T-cell (primary cell): ENCODE measurements around the gene CRTC2. TPM values are rescaled to one million over a fixed set of nuclear protein-coding genes. Genes with fewer than 3 reads are reported as not detected.
A peak's percentile ranks its signal among the peaks of the same experiment; 100 is the strongest.

ENCODE experiments used
- ATAC-seq, 4 experiments: fragments of 200-7000 bp in 3 of 4; fragments of 150-1000 bp in 1 of 4; cut with Tn5 transposase; replicated peaks in 1 of 4; 1 replicate in 3 of 4; 2 replicates in 1 of 4; pipeline ENCODE4 v1.10.0; 2021; ENCODE audit warnings: moderate library complexity in 3 of 4, mild to moderate bottlenecking in 2 of 4, moderate number of reproducible peaks in 1 of 4
- CTCF ChIA-PET, 2 donors: fragments of 300-600 bp; sonication (Branson Sonifier 250); formaldehyde crosslinking; loops; one replicate each; lab custom pipeline; 2022; ENCODE audit warnings: antibody characterized with exemption in 2 of 2; lab: Charles Lee
- POLR2A ChIA-PET, 2 donors: fragments of 300-600 bp; sonication (Branson Sonifier 250); formaldehyde crosslinking; loops; one replicate each; lab custom pipeline; 2022; ENCODE audit warnings: antibody characterized with exemption in 2 of 2; lab: Charles Lee
- DNase-seq, 35 experiments: peaks; one replicate each; pipeline versions ENCODE4 v3.0.0 to v3.0.0-alpha.2; 2013 to 2023
- H3K27ac ChIP-seq: one replicate; pipeline ENCODE4 v1.5.1; 2013; ENCODE audit warnings: low read length
- H3K27me3 ChIP-seq, 2 experiments: replicated peaks in 1 of 2; 1 replicate in 1 of 2; 2 replicates in 1 of 2; pipeline versions ENCODE4 v1.6.1 to v1.7.0; 2013; ENCODE audit warnings: low read length in 1 of 2, mixed read lengths in 1 of 2; ENCODE audit not compliant: control insufficient read depth in 2 of 2, insufficient read depth in 2 of 2; ENCODE audit errors: extremely low read depth in 1 of 2
- H3K36me3 ChIP-seq, 2 donors: 1 replicate in 1 of 2; 2 replicates in 1 of 2; pipeline versions ENCODE4 v1.6.1 to v1.7.0; 2013; ENCODE audit warnings: low read length in 1 of 2; ENCODE audit not compliant: control insufficient read depth in 2 of 2, insufficient read depth in 1 of 2; ENCODE audit errors: extremely low read depth in 1 of 2
- H3K4me1 ChIP-seq, 2 experiments: 1 replicate in 1 of 2; 2 replicates in 1 of 2; pipeline versions ENCODE4 v1.6.1 to v1.7.0; 2013; ENCODE audit warnings: low read length in 2 of 2, mixed read lengths in 1 of 2; ENCODE audit not compliant: insufficient read depth in 2 of 2, control insufficient read depth in 1 of 2; ENCODE audit errors: extremely low read depth in 1 of 2
- H3K4me3 ChIP-seq, 2 donors: 1 replicate in 1 of 2; 2 replicates in 1 of 2; pipeline versions ENCODE4 v1.5.1 to v1.7.0; 2013; ENCODE audit warnings: mild to moderate bottlenecking in 2 of 2, low read length in 1 of 2, moderate library complexity in 1 of 2; ENCODE audit not compliant: control insufficient read depth in 1 of 2; ENCODE audit errors: extremely low read depth in 1 of 2
- H3K9me3 ChIP-seq: 2 replicates; pipeline ENCODE4 v1.7.0; 2013
- H3K27ac Mint-ChIP-seq, 2 donors: one replicate each; pipeline ENCODE4 v1.8.0; 2020 to 2021; ENCODE audit warnings: mild to moderate bottlenecking in 2 of 2, mixed read lengths in 2 of 2
- H3K27me3 Mint-ChIP-seq, 2 donors: one replicate each; pipeline ENCODE4 v1.8.0; 2021 to 2022; ENCODE audit warnings: mixed read lengths in 2 of 2
- H3K36me3 Mint-ChIP-seq: one replicate; pipeline ENCODE4 v1.8.0; 2021; ENCODE audit warnings: mixed read lengths
- H3K4me1 Mint-ChIP-seq, 3 donors: one replicate each; pipeline ENCODE4 v1.8.0; 2020 to 2022; ENCODE audit warnings: mixed read lengths in 3 of 3, mild to moderate bottlenecking in 1 of 3
- H3K4me3 Mint-ChIP-seq, 3 donors: one replicate each; pipeline ENCODE4 v1.8.0; 2020 to 2022; ENCODE audit warnings: mild to moderate bottlenecking in 3 of 3, mixed read lengths in 3 of 3, moderate library complexity in 3 of 3
- H3K9me3 Mint-ChIP-seq, 3 donors: one replicate each; pipeline ENCODE4 v1.8.0; 2020 to 2022; ENCODE audit warnings: mixed read lengths in 3 of 3
- WGBS: methylation state at CpG from one replicate; pipeline ENCODE4 v1.1.5; 2013; ENCODE audit warnings: missing lambda C conversion rate; ENCODE audit not compliant: insufficient coverage; 5-methylcytosine and 5-hydroxymethylcytosine counted together
- total RNA-seq, 35 experiments: library from RNA in 6 of 35; stranded (reverse) in 6 of 35; fragments of 120-200 nt in 1 of 35; gene quantifications; one replicate each; pipeline versions ENCODE4 v1.2.1 to v1.2.4 and lab custom pipeline; 2013 to 2026

Gene CRTC2
- total RNA-seq, 5 donors from 2014 or later (not counting 1 experiment from before 2014, with no cell fraction given), result 108 to 153 (median 122) TPM

DNA sequence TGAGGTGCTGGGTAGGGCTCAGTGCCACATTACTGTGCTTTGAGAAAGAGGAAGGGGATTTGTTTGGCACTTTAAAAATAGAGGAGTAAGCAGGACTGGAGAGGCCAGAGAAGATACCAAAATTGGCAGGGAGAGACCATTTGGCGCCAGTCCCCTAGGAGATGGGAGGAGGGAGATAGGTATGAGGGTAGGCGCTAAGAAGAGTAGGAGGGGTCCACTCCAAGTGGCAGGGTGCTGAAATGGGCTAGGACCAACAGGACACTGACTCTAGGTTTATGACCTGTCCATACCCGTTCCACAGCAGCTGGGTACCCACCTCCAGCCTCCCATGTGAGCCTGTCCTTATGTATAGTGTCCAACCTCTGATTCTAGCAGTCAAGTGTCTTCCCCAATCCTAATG is 1.0 kb upstream of the CRTC2 start:
- CTCF ChIA-PET, result interaction anchor here in 1 of 2 donors (1.5 kb wide), 1 partner anchor 14 kb away, joined by 5 read pairs; no protein-coding TSS in a partner anchor
- H3K27ac Mint-ChIP-seq, result peak overlapping the region; percentile 11 to 96
- Histone ChIP-seq H3K27ac (no peak overlapping the region), H3K27me3 (no peaks in the 10 kb centered on the region), H3K4me3 (no peak overlapping the region), H3K9me3 (no peaks in the 10 kb centered on the region), H3K4me1 (peaks cover 33 to 59% of the 10 kb centered on the region in 2 experiments), H3K36me3 (peaks cover 0 to 13% of the 10 kb centered on the region in 2 donors)
- ATAC-seq, result no peak
- peak overlapping the region in 2 of 3 donors; percentile 3 to 97 for H3K4me3 Mint-ChIP-seq
- no peaks in the 10 kb centered on the region for H3K27me3 Mint-ChIP-seq
- POLR2A ChIA-PET, result interaction anchor here in 1 of 2 donors (1.5 kb wide), 1 partner anchor 31 kb away, joined by 6 read pairs; the partner anchor contains the start of gene RPS27
- H3K4me1 Mint-ChIP-seq, result peaks cover 59 to 68% (median 64%) of the 10 kb centered on the region in 3 donors
- H3K9me3 Mint-ChIP-seq, result no peaks in the 10 kb centered on the region
- WGBS, result 93% methylated on average over 2 of the region's 3 CpGs
- peaks cover 2% of the 10 kb centered on the region for H3K36me3 Mint-ChIP-seq
- no peak for DNase-seq

DNA sequence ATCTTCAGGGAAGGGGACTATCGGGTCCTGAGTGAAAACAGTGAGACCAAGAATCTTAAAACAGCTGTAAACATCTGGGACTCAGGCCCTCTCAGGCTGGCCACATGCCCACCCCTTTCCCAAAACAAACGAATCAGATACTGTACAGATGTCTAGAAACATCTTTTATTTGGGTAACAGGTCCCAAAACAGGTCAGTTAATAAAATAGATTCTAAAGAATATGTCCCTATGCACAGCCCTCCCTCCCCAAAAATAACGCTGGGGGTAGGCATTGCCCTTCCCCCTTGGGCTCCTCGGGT is 499 bp upstream of the CRTC2 start:
- Mint-ChIP-seq H3K27me3 (no peaks in the 10 kb centered on the region), H3K27ac (peak overlapping the region; percentile 96), H3K9me3 (no peaks in the 10 kb centered on the region), H3K4me1 (peaks cover 59 to 69% (median 64%) of the 10 kb centered on the region in 3 donors), H3K4me3 (peak overlapping the region; percentile 95 to 97 (median 97)), H3K36me3 (peaks cover 8% of the 10 kb centered on the region)
- Histone ChIP-seq H3K27me3 (no peaks in the 10 kb centered on the region), H3K4me3 (no peak overlapping the region), H3K27ac (peak overlapping the region; percentile 60), H3K36me3 (peaks cover 0 to 18% of the 10 kb centered on the region in 2 donors), H3K4me1 (peaks cover 29 to 59% of the 10 kb centered on the region in 2 experiments), H3K9me3 (no peaks in the 10 kb centered on the region)
- ATAC-seq (no peak), DNase-seq (no peak)
- CTCF ChIA-PET, result interaction anchor here in 1 of 2 donors (0.7 to 1.5 kb wide), 3 partner anchors 9 to 17 kb away, joined by 5 to 9 read pairs (median 5); partner anchors contain the start of gene CREB3L4
- POLR2A ChIA-PET, result interaction anchor here in 1 of 2 donors (0.5 to 1.5 kb wide), 4 partner anchors 32 to 204 kb away, joined by 4 to 6 read pairs (median 4); partner anchors contain the start of gene RPS27
- no CpG with 5 or more reads among the region's 4 CpGs for WGBS

GRCh38 chr1:153957744-153958110 is 685 bp downstream of the CRTC2 start:
- peak overlapping the region; percentile 82 to 95 for H3K4me3 ChIP-seq
- peaks cover 6 to 28% of the 10 kb centered on the region in 2 donors for H3K36me3 ChIP-seq
- peaks cover 15% of the 10 kb centered on the region for H3K36me3 Mint-ChIP-seq
- H3K27ac Mint-ChIP-seq, result peak overlapping the region; percentile 96
- no peaks in the 10 kb centered on the region for H3K27me3 ChIP-seq
- WGBS, result 0% methylated on average over 13 of the region's 13 CpGs
- ChIA-PET POLR2A (interaction anchor here in 1 of 2 donors (0.7 kb wide), 1 partner anchor 13 kb away, joined by 3 read pairs; no protein-coding TSS in a partner anchor), CTCF (interaction anchor here (0.6 to 1.9 kb wide), 2 partner anchors 10 to 86 kb away, joined by 4 read pairs; partner anchors contain the start of gene CREB3L4 (in 1 of the 2))
- H3K4me1 Mint-ChIP-seq, result peaks cover 56 to 67% (median 60%) of the 10 kb centered on the region in 3 donors
- peaks cover 25 to 56% of the 10 kb centered on the region in 2 experiments for H3K4me1 ChIP-seq
- no peaks in the 10 kb centered on the region for H3K27me3 Mint-ChIP-seq
- ATAC-seq (peak; percentile 2 to 25 (median 16)), DNase-seq (peak in 27 of 35 experiments; percentile 13 to 74 (median 30))
- H3K27ac ChIP-seq, result peak overlapping the region; percentile 89
- H3K9me3 Mint-ChIP-seq, result no peaks in the 10 kb centered on the region
- H3K4me3 Mint-ChIP-seq, result peak overlapping the region; percentile 95 to 97 (median 97)
- no peaks in the 10 kb centered on the region for H3K9me3 ChIP-seq

GRCh38 chr1:153956997-153957715 is 1.3 kb downstream of the CRTC2 start:
- peaks cover 21 to 53% of the 10 kb centered on the region in 2 experiments for H3K4me1 ChIP-seq

GRCh38 chr1:153954826-153955225 is 3.6 kb downstream of the CRTC2 start:
- H3K27me3 ChIP-seq, result no peaks in the 10 kb centered on the region
- POLR2A ChIA-PET, result no interaction called here
- Mint-ChIP-seq H3K4me3 (peak overlapping the region in 1 of 3 donors; percentile 97), H3K27me3 (no peaks in the 10 kb centered on the region), H3K9me3 (no peaks in the 10 kb centered on the region), H3K36me3 (peaks cover 31% of the 10 kb centered on the region), H3K4me1 (peaks cover 42 to 58% (median 47%) of the 10 kb centered on the region in 3 donors), H3K27ac (peak overlapping the region in 1 of 2 donors; percentile 36)
- WGBS, result 100% methylated on average over 1 of the region's 10 CpGs
- CTCF ChIA-PET, result interaction anchor here in 1 of 2 donors (0.7 kb wide), 2 partner anchors 23 to 147 kb away, joined by 7 to 8 read pairs; partner anchors contain the start of gene JTB
- DNase-seq, result no peak
- no peak for ATAC-seq
- H3K9me3 ChIP-seq, result no peaks in the 10 kb centered on the region
- H3K4me3 ChIP-seq, result no peak overlapping the region
- H3K27ac ChIP-seq, result no peak overlapping the region
- H3K4me1 ChIP-seq, result peaks cover 21 to 53% of the 10 kb centered on the region in 2 experiments
- H3K36me3 ChIP-seq, result peaks cover 14 to 54% of the 10 kb centered on the region in 2 donors

More at GRCh38 chr1:153956997-153957715, 1.3 kb downstream of the CRTC2 start:
- ATAC-seq (no peak), DNase-seq (no peak)
- Histone ChIP-seq H3K9me3 (no peaks in the 10 kb centered on the region), H3K36me3 (peaks cover 6 to 34% of the 10 kb centered on the region in 2 donors), H3K27me3 (no peaks in the 10 kb centered on the region), H3K4me3 (peak overlapping the region; percentile 82 to 95), H3K27ac (peak overlapping the region; percentile 89)
- Mint-ChIP-seq H3K27ac (peak overlapping the region; percentile 96), H3K4me3 (peak overlapping the region; percentile 95 to 97 (median 97)), H3K27me3 (no peaks in the 10 kb centered on the region), H3K9me3 (no peaks in the 10 kb centered on the region), H3K36me3 (peaks cover 18% of the 10 kb centered on the region), H3K4me1 (peaks cover 50 to 63% (median 57%) of the 10 kb centered on the region in 3 donors)
- WGBS, result 15% methylated on average over 4 of the region's 6 CpGs
- CTCF ChIA-PET, result interaction anchor here (0.6 to 1.9 kb wide), 4 partner anchors 9 to 85 kb away, joined by 3 to 7 read pairs (median 4); partner anchors contain the start of genes CREB3L4 (in 1 of the 2) and DENND4B (in 1 of the 2)
- POLR2A ChIA-PET, result interaction anchor here (0.7 to 1.6 kb wide), 4 partner anchors 9 to 149 kb away, joined by 3 to 9 read pairs (median 4); no protein-coding TSS in a partner anchor

- WGBS, result 94% methylated on average over 3 of the region's 4 CpGs
- CTCF ChIA-PET, result interaction anchor here in 1 of 2 donors (0.6 to 1.0 kb wide), 2 partner anchors 22 to 33 kb away, joined by 3 to 4 read pairs; no protein-coding TSS in a partner anchor
- no peaks in the 10 kb centered on the region for H3K27me3 Mint-ChIP-seq
- peaks cover 42 to 54% (median 47%) of the 10 kb centered on the region in 3 donors for H3K4me1 Mint-ChIP-seq
- H3K27ac Mint-ChIP-seq, result peak overlapping the region; percentile 74 to 76
- peaks cover 31% of the 10 kb centered on the region for H3K36me3 Mint-ChIP-seq
- ATAC-seq (no peak), DNase-seq (no peak)
- Histone ChIP-seq H3K4me1 (peaks cover 21 to 51% of the 10 kb centered on the region in 2 experiments), H3K27ac (no peak overlapping the region), H3K4me3 (no peak overlapping the region), H3K9me3 (no peaks in the 10 kb centered on the region), H3K36me3 (peaks cover 18 to 59% of the 10 kb centered on the region in 2 donors), H3K27me3 (no peaks in the 10 kb centered on the region)
- H3K9me3 Mint-ChIP-seq, result no peaks in the 10 kb centered on the region
- POLR2A ChIA-PET, result interaction anchor here in 1 of 2 donors (0.6 kb wide), 1 partner anchor 1581 kb away, joined by 4 read pairs; no protein-coding TSS in a partner anchor
- H3K4me3 Mint-ChIP-seq, result peak overlapping the region in 2 of 3 donors; percentile 17 to 60
Measured at GRCh38 chr1:153953859-153954365, 4.5 kb downstream of the CRTC2 start.
